Thoracic aorta (tissue), 2 donors: ENCODE results near the gene ENHO. TPM values are rescaled to one million over a fixed set of nuclear protein-coding genes. Genes with fewer than 3 reads are reported as not detected.

Experiments used
- ATAC-seq: fragments of 150-250 bp; one replicate; pipeline ENCODE4 v1.8.0; 2017; ENCODE audit warnings: low read depth; ENCODE audit not compliant: insufficient number of reproducible peaks, low FRiP score
- DNase-seq: peaks from one replicate; pipeline ENCODE4 v3.0.0-alpha.2; 2020; ENCODE audit warnings: low spot score
- H3K27ac ChIP-seq, 2 donors: fragments of 200-600 bp; sonication (generic); 1 replicate in 1 of 2; 2 replicates in 1 of 2; pipeline ENCODE4 v1.5.1; 2016; ENCODE audit warnings: mild to moderate bottlenecking in 2 of 2, moderate library complexity in 2 of 2
- H3K27me3 ChIP-seq: fragments of 200-600 bp; sonication (generic); replicated peaks from 2 replicates; pipeline ENCODE4 v1.6.0; 2016; ENCODE audit warnings: mild to moderate bottlenecking; ENCODE audit not compliant: insufficient read depth
- H3K36me3 ChIP-seq: fragments of 200-600 bp; sonication (generic); one replicate; pipeline ENCODE4 v1.5.1; 2016
- H3K4me1 ChIP-seq, 2 donors: fragments of 200-600 bp; sonication (generic); 1 replicate in 1 of 2; 2 replicates in 1 of 2; pipeline versions ENCODE4 v1.5.1 to v1.6.0; 2016; ENCODE audit warnings: low read depth in 2 of 2, mild to moderate bottlenecking in 1 of 2; ENCODE audit not compliant: control insufficient read depth in 1 of 2
- H3K4me3 ChIP-seq: fragments of 200-600 bp; sonication (generic); 2 replicates; pipeline ENCODE4 v1.5.1; 2016; ENCODE audit warnings: mild to moderate bottlenecking
- H3K9me3 ChIP-seq: fragments of 200-600 bp; sonication (generic); 2 replicates; pipeline ENCODE4 v1.5.1; 2016
- total RNA-seq, 2 donors: library from RNA; depleted of rRNA; stranded (reverse); fragments of >200 nt; gene quantifications; one replicate each; pipeline versions ENCODE4 v1.1.0 to v1.2.3, GENCODE V29; 2016
- TF ChIP-seq, protein P1 (sequence below): fragments of 200-600 bp; sonication (generic); IDR thresholded peaks from one replicate; pipeline ENCODE4 v1.5.1; 2019; ENCODE audit warnings: antibody characterized with exemption

Gene ENHO
- total RNA-seq, 2 donors from 2014 or later = not detected

DNA sequence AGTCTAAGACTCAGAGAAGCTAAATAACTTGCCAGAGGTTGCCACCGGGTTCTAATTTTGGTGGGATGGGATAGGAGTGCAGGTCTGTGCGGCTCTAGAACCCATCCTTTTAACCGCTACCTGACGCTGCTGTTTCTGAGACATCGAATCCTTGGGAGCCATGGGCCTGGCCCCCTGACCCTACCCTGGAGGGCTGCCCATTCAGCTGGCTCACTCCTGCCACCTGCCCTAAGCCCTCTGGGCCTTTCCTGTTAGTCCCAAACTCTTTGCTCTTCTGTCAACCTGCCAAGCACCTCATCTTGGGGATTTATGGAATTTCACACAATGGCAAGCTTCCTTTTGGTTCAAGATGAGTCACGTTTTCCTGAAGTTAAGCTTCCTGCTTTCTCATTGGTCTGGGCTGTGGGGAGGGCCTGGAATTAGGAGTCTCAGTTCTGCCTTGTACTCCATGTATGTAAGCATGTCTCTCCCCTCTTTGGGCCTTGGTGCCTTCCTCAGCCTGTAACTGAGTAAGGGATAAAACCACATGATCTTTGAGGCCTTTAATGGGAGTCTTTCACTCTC is 26.6 kb downstream of the ENHO start:
- no peaks in the 10 kb centered on the region for H3K9me3 ChIP-seq
- no peak overlapping the region for H3K4me3 ChIP-seq
- H3K27ac ChIP-seq = no peak overlapping the region
- DNase-seq = no peak
- H3K36me3 ChIP-seq = no peaks in the 10 kb centered on the region
- ATAC-seq = no peak
- TF ChIP-seq, protein P1, sequence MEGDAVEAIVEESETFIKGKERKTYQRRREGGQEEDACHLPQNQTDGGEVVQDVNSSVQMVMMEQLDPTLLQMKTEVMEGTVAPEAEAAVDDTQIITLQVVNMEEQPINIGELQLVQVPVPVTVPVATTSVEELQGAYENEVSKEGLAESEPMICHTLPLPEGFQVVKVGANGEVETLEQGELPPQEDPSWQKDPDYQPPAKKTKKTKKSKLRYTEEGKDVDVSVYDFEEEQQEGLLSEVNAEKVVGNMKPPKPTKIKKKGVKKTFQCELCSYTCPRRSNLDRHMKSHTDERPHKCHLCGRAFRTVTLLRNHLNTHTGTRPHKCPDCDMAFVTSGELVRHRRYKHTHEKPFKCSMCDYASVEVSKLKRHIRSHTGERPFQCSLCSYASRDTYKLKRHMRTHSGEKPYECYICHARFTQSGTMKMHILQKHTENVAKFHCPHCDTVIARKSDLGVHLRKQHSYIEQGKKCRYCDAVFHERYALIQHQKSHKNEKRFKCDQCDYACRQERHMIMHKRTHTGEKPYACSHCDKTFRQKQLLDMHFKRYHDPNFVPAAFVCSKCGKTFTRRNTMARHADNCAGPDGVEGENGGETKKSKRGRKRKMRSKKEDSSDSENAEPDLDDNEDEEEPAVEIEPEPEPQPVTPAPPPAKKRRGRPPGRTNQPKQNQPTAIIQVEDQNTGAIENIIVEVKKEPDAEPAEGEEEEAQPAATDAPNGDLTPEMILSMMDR = no peak
- H3K27me3 ChIP-seq = no peaks in the 10 kb centered on the region
- peaks cover 0 to 2% of the 10 kb centered on the region in 2 donors for H3K4me1 ChIP-seq

DNA sequence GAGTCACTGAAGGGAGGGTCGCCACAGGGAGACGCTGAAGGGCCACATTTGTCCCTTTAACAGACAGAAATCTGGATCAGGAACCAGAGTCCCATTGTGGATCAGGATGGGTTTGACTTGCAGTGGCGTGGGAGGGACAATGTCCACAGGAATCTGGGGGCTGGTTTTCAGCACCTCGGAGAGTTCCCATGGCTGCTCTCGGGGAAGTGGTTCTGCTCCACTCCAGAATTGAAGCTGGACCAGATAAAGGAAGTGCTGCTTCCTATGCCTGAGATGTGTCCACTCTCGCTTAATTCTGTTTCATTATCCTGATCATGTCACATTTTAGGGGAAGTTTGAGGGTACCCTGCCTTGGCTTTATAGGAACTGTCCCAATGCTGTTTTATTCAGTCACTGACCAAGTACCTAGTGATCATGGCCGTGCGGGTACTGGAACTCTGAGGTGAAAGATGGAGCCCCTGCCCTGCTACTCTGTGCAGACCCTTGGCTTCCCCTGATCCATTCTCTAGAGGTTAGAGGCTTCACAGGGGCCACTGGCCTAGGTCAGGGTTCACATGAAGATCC is 28.7 kb downstream of the ENHO start:
- no peak for DNase-seq
- TF ChIP-seq, protein P1 = no peak
- Histone ChIP-seq H3K4me3 (no peak overlapping the region), H3K9me3 (no peaks in the 10 kb centered on the region), H3K27ac (no peak overlapping the region), H3K4me1 (no peaks in the 10 kb centered on the region), H3K36me3 (no peaks in the 10 kb centered on the region), H3K27me3 (no peaks in the 10 kb centered on the region)
- ATAC-seq = no peak

DNA sequence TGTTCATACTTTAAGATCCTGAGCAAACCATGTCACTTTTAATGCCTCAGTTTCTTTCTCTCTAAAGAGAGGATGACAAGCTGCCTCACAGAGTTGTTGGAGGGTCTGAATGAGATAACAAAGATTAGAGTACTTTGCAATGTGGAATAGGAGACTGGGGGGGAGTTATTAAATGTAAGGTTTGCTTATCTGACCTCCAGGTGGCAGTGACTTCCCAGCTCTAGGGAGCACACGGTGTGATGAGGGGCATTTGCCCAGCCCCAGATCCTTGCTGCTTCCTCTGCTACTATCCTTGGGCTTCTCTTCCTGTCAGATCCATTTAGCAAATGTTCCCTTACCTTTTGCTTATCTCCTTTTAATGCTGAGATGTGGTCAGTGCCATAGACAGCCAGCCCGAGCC is 30.7 kb downstream of the ENHO start:
- no peaks in the 10 kb centered on the region for H3K4me1 ChIP-seq
- DNase-seq = no peak

DNA sequence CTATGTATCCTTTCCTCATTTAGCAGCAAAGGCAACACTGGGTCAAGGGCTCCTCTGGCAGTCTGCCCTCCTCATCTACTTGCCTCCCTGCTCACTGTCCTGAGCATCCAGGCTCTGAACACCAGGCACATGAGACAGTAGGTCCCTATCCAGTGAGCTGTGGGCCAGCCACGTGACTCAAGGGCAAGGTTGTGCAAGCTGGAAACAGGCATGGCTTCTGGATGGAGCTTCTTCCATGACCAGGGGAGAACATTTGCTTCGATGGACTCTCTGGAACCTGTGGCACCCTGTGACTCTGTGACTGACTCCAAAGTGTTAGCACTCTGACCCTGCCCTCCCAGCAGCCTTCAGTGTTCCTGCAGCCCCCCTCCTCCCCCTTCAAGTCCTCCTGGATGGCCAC is 31.2 kb downstream of the ENHO start:
- no peaks in the 10 kb centered on the region for H3K4me1 ChIP-seq
- no peaks in the 10 kb centered on the region for H3K9me3 ChIP-seq
- H3K27me3 ChIP-seq = no peaks in the 10 kb centered on the region
- DNase-seq = no peak
- no peak overlapping the region for H3K4me3 ChIP-seq
- TF ChIP-seq, protein P1 = no peak
- H3K36me3 ChIP-seq = no peaks in the 10 kb centered on the region
- H3K27ac ChIP-seq = no peak overlapping the region
- ATAC-seq = no peak

More for the DNA sequence above, 30.7 kb downstream of the ENHO start:
- ATAC-seq = no peak
- no peaks in the 10 kb centered on the region for H3K9me3 ChIP-seq
- H3K27me3 ChIP-seq = no peaks in the 10 kb centered on the region
- no peaks in the 10 kb centered on the region for H3K36me3 ChIP-seq
- H3K4me3 ChIP-seq = no peak overlapping the region
- H3K27ac ChIP-seq = no peak overlapping the region
- TF ChIP-seq, protein P1 = no peak

DNA sequence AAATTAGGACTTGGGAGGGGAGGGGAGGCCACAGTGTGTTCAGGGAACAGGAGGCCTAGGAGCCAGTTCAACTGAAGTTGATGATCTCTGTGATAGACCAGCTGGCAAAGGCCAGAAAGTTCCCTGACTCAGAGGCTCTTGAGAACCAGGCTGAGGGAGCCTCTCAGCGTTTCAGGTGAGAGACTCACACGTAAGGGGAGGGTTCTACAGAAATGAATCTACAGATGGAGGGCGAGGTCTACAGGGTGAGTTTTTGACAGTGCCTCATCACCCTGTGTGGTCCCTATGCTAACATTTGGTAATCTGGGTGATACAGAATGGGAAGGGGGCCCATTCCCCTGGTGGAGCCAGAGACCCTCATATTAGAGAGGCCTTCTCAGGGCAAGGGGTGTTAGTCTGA is 32.0 kb downstream of the ENHO start:
- DNase-seq = no peak
- no peaks in the 10 kb centered on the region for H3K27me3 ChIP-seq
- H3K4me1 ChIP-seq = no peaks in the 10 kb centered on the region
- TF ChIP-seq, protein P1 = no peak
- ATAC-seq = no peak
- no peak overlapping the region for H3K4me3 ChIP-seq
- no peaks in the 10 kb centered on the region for H3K36me3 ChIP-seq
- H3K27ac ChIP-seq = no peak overlapping the region
- H3K9me3 ChIP-seq = no peaks in the 10 kb centered on the region
